HepG2 (cell line): Measurements from ENCODE around the gene ZC3H4. TPM values are rescaled to one million over a fixed set of nuclear protein-coding genes. Genes with fewer than 3 reads are reported as not detected.

ENCODE experiments used
- CCAR2 ChIP-seq: fragments of 200-400 bp; formaldehyde crosslinking; optimal IDR thresholded peaks from 2 replicates; pipeline ENCODE3; 2018; ENCODE audit warnings: low read depth, mild to moderate bottlenecking, low read length, moderate library complexity
- EP300 ChIP-seq, 3 experiments: sonication (generic) in 1 of 3; formaldehyde crosslinking in 1 of 3; IDR thresholded peaks; 2 replicates each; pipeline versions ENCODE4 v1.5.1 to v1.6.1; 2011 to 2020; ENCODE audit warnings: low read depth in 2 of 3, low read length in 2 of 3, borderline replicate concordance in 1 of 3, improper control_type of control experiment in 1 of 3, mild to moderate bottlenecking in 1 of 3, missing genetic modification reagents in 1 of 3, moderate library complexity in 1 of 3
- FOXP4 ChIP-seq: sonication (generic); formaldehyde crosslinking; IDR thresholded peaks from 2 replicates; pipeline ENCODE4 v1.4.0; 2020; ENCODE audit warnings: missing genetic modification reagents
- GZF1 ChIP-seq: sonication (generic); formaldehyde crosslinking; IDR thresholded peaks from 2 replicates; pipeline ENCODE4 v1.5.1; 2020; ENCODE audit warnings: mild to moderate bottlenecking, missing genetic modification reagents
- IKZF1 ChIP-seq: fragments of 450-650 bp; IDR thresholded peaks from 2 replicates; pipeline ENCODE4 v1.7.1; 2016
- RFX3 ChIP-seq: IDR thresholded peaks from 2 replicates; pipeline ENCODE4 v1.6.1; 2016; ENCODE audit warnings: missing biosample characterization, missing genetic modification reagents
- SNAPC4 ChIP-seq: sonication (generic); formaldehyde crosslinking; IDR thresholded peaks from 2 replicates; pipeline ENCODE4 v1.4.0; 2020; ENCODE audit warnings: mild to moderate bottlenecking, missing genetic modification reagents
- TCF7L2 ChIP-seq: IDR thresholded peaks from 2 replicates; pipeline ENCODE4 v1.6.1; 2011; ENCODE audit warnings: mild to moderate bottlenecking, low read depth, low read length, moderate library complexity
- ZFP36L2 ChIP-seq: sonication (generic); formaldehyde crosslinking; IDR thresholded peaks from 2 replicates; pipeline ENCODE4 v1.4.0; 2020; ENCODE audit warnings: missing genetic modification reagents
- ZNF235 ChIP-seq: sonication (generic); formaldehyde crosslinking; IDR thresholded peaks from 2 replicates; pipeline ENCODE4 v1.8.1; 2023; ENCODE audit warnings: mild to moderate bottlenecking, missing genetic modification reagents, borderline replicate concordance
- ZNF24 ChIP-seq: fragments of 450-650 bp; IDR thresholded peaks from 2 replicates; pipeline ENCODE4 v1.6.1; 2017; ENCODE audit warnings: antibody characterized with exemption, mild to moderate bottlenecking
- ZNF280B ChIP-seq: sonication (generic); formaldehyde crosslinking; IDR thresholded peaks from 2 replicates; pipeline ENCODE4 v1.5.0; 2020; ENCODE audit warnings: missing genetic modification reagents, mild to moderate bottlenecking, borderline replicate concordance
- ZNF619 ChIP-seq: sonication (generic); formaldehyde crosslinking; IDR thresholded peaks from 2 replicates; pipeline ENCODE4 v1.4.0; 2020; ENCODE audit warnings: mild to moderate bottlenecking, missing genetic modification reagents
- ZNF841 ChIP-seq: sonication (generic); formaldehyde crosslinking; IDR thresholded peaks from 2 replicates; pipeline ENCODE4 v1.8.1; 2023; ENCODE audit warnings: missing genetic modification reagents, borderline replicate concordance
- ZUFSP ChIP-seq: sonication (generic); formaldehyde crosslinking; IDR thresholded peaks from 2 replicates; pipeline ENCODE4 v1.9.0; 2021; ENCODE audit warnings: missing genetic modification reagents, mild to moderate bottlenecking, borderline replicate concordance
- polyA plus RNA-seq, 8 experiments: library from polyadenylated mRNA; depleted of rRNA in 3 of 8; stranded (reverse) in 7 of 8; unstranded in 1 of 8; fragments of >200 nt; fragmentation: Illumina TruSeq in 4 of 8; extraction: Trizol in 4 of 8; gene quantifications; 2 replicates each; pipeline versions ENCODE4 v1.2.1 to v1.2.3, GENCODE V29; 2011 to 2016; ENCODE audit warnings: low read depth in 4 of 8, missing spikeins in 1 of 8, mixed read lengths in 1 of 8; ENCODE audit not compliant: insufficient read depth in 1 of 8
- total RNA-seq, 5 experiments: library from RNA; depleted of rRNA; stranded (reverse); fragments of >200 nt; fragmentation: Illumina TruSeq; extraction: Trizol; gene quantifications; 2 replicates each; pipeline ENCODE4 v1.2.3, GENCODE V29; 2016; ENCODE audit warnings: low read depth in 1 of 5

The ZC3H4 gene
- total and polyA plus RNA-seq, 2 of the 13 experiments (the other 11 are each of a cell fraction or from before 2014, with no cell fraction given), result 1.8 to 10.7 TPM

GRCh38 chr19:47107202-47107952 lies 6.2 kb downstream of the ZC3H4 start (continued):
- TF ChIP-seq FOXP4 (peak; percentile 64), EP300 (IDR thresholded peaks at IDR 0.05; ENCODE audit: low read depth in 2 of 2, low read length in 2 of 2) (peak in 1 of 2 experiments; percentile 71; a peak in 1 of 4 replicates), EP300 (CRISPR knock-in tag; IDR thresholded peaks at IDR 0.05; ENCODE audit: borderline replicate concordance) (peak; percentile 81), ZNF235 (CRISPR knock-in tag) (no peak), ZNF24 (no peak), ZNF619 (no peak), ZUFSP (CRISPR knock-in tag) (no peak), RFX3 (CRISPR knock-in tag) (no peak), IKZF1 (no peak), ZNF841 (no peak), ZNF280B (CRISPR knock-in tag) (no peak), CCAR2 (no peak), TCF7L2 (no peak), ZFP36L2 (CRISPR knock-in tag) (no peak), SNAPC4 (CRISPR knock-in tag) (no peak), GZF1 (no peak)
